Central memory CD4-positive, alpha-beta T cell (primary cell): Measurements from ENCODE around the gene YARS2.
"Not testable (repeated sequence)": the region's sequence is repeated elsewhere in the genome, so short reads cannot be mapped to it uniquely, and the experiment has no call there.

Experiments used
- DNase-seq: peaks from one replicate; pipeline ENCODE4 v3.0.0; 2022

Gene YARS2

GRCh38 chr12:32743264-32743663, 12.4 kb downstream of the YARS2 start:
- no peak for DNase-seq

- no peak for DNase-seq
These were observed 13.6 kb downstream of the YARS2 start for GRCh38 chr12:32742133-32742532.

GRCh38 chr12:32739279-32739678, 16.4 kb downstream of the YARS2 start:
- DNase-seq, result no peak

GRCh38 chr12:32737715-32738114, 18.0 kb downstream of the YARS2 start:
- no peak for DNase-seq

GRCh38 chr12:32736445-32736844, 19.3 kb downstream of the YARS2 start:
- DNase-seq, result no peak

GRCh38 chr12:32734952-32735351, 20.7 kb downstream of the YARS2 start:
- DNase-seq, result no peak

GRCh38 chr12:32727237-32727636, 28.5 kb downstream of the YARS2 start:
- no peak for DNase-seq

GRCh38 chr12:32726286-32726685, 29.4 kb downstream of the YARS2 start:
- no peak for DNase-seq

- not testable (repeated sequence) for DNase-seq
These were observed 30.4 kb downstream of the YARS2 start for GRCh38 chr12:32725308-32725707.

- DNase-seq, result no peak
These were observed 36.8 kb downstream of the YARS2 start for GRCh38 chr12:32718926-32719325.

- DNase-seq, result no peak
These were observed 40.9 kb downstream of the YARS2 start for GRCh38 chr12:32714772-32715171.

- DNase-seq, result no peak
These were observed 46.8 kb downstream of the YARS2 start for GRCh38 chr12:32708926-32709325.

GRCh38 chr12:32706335-32707024, 49.2 kb downstream of the YARS2 start:
- no peak for DNase-seq

- no peak for DNase-seq
These were observed 49.9 kb downstream of the YARS2 start for GRCh38 chr12:32705783-32706182.

- DNase-seq, result no peak
These were observed 52.8 kb downstream of the YARS2 start for GRCh38 chr12:32702946-32703345.

GRCh38 chr12:32702473-32702872, 53.2 kb downstream of the YARS2 start:
- no peak for DNase-seq

GRCh38 chr12:32699437-32699836, 56.3 kb downstream of the YARS2 start:
- DNase-seq, result not testable (repeated sequence)

GRCh38 chr12:32698285-32698684, 57.4 kb downstream of the YARS2 start:
- DNase-seq, result no peak

GRCh38 chr12:32697445-32697844, 58.3 kb downstream of the YARS2 start:
- DNase-seq, result no peak
